Measurements from ENCODE around the gene ABCC3.

Gene ABCC3

GRCh38 chr17:50665838-50666237 lies 31.2 kb downstream of the ABCC3 start:
- Histone ChIP-seq H3K4me1 (ENCODE audit: control insufficient read depth, low read depth, low read length) (peaks cover 10% of the 10 kb centered on the region), H3K36me3 (ENCODE audit: control insufficient read depth, low read depth, low read length) (no peaks in the 10 kb centered on the region), H3K27me3 (ENCODE audit: control insufficient read depth, insufficient read depth, low read length) (no peaks in the 10 kb centered on the region), H3K9me3 (ENCODE audit: control insufficient read depth, low read depth, low read length) (no peaks in the 10 kb centered on the region), H3K4me3 (ENCODE audit: low read length) (no peak overlapping the region), H3K27ac (ENCODE audit: low read length) (no peak overlapping the region), H3K9ac (ENCODE audit: low read length) (no peak overlapping the region)

GRCh38 chr17:50666316-50666715 lies 31.6 kb downstream of the ABCC3 start:
- no peak overlapping the region for H3K27ac ChIP-seq (ENCODE audit: low read length)
- no peak overlapping the region for H3K9ac ChIP-seq (ENCODE audit: low read length)
- peaks cover 10% of the 10 kb centered on the region for H3K4me1 ChIP-seq (ENCODE audit: control insufficient read depth, low read depth, low read length)
- H3K27me3 ChIP-seq (ENCODE audit: control insufficient read depth, insufficient read depth, low read length), result no peaks in the 10 kb centered on the region
- no peaks in the 10 kb centered on the region for H3K9me3 ChIP-seq (ENCODE audit: control insufficient read depth, low read depth, low read length)
- H3K4me3 ChIP-seq (ENCODE audit: low read length), result no peak overlapping the region
- H3K36me3 ChIP-seq (ENCODE audit: control insufficient read depth, low read depth, low read length), result no peaks in the 10 kb centered on the region

GRCh38 chr17:50667259-50668024 lies 32.8 kb downstream of the ABCC3 start:
- no peaks in the 10 kb centered on the region for H3K36me3 ChIP-seq (ENCODE audit: control insufficient read depth, low read depth, low read length)
- no peak overlapping the region for H3K27ac ChIP-seq (ENCODE audit: low read length)
- H3K9me3 ChIP-seq (ENCODE audit: control insufficient read depth, low read depth, low read length), result no peaks in the 10 kb centered on the region
- H3K27me3 ChIP-seq (ENCODE audit: control insufficient read depth, insufficient read depth, low read length), result no peaks in the 10 kb centered on the region
- H3K9ac ChIP-seq (ENCODE audit: low read length), result no peak overlapping the region
- H3K4me1 ChIP-seq (ENCODE audit: control insufficient read depth, low read depth, low read length), result peaks cover 6% of the 10 kb centered on the region
- no peak overlapping the region for H3K4me3 ChIP-seq (ENCODE audit: low read length)

GRCh38 chr17:50668025-50668837 lies 33.5 kb downstream of the ABCC3 start:
- Histone ChIP-seq H3K27ac (ENCODE audit: low read length) (no peak overlapping the region), H3K27me3 (ENCODE audit: control insufficient read depth, insufficient read depth, low read length) (no peaks in the 10 kb centered on the region), H3K36me3 (ENCODE audit: control insufficient read depth, low read depth, low read length) (no peaks in the 10 kb centered on the region), H3K4me1 (ENCODE audit: control insufficient read depth, low read depth, low read length) (peaks cover 6% of the 10 kb centered on the region), H3K4me3 (ENCODE audit: low read length) (no peak overlapping the region), H3K9me3 (ENCODE audit: control insufficient read depth, low read depth, low read length) (no peaks in the 10 kb centered on the region), H3K9ac (ENCODE audit: low read length) (no peak overlapping the region)

- H3K27ac ChIP-seq (ENCODE audit: low read length), result no peak overlapping the region
- no peak overlapping the region for H3K9ac ChIP-seq (ENCODE audit: low read length)
Measured at GRCh38 chr17:50668838-50669581, 34.3 kb downstream of the ABCC3 start.

GRCh38 chr17:50672071-50672470 lies 37.4 kb downstream of the ABCC3 start:
- Histone ChIP-seq H3K9me3 (ENCODE audit: control insufficient read depth, low read depth, low read length) (no peaks in the 10 kb centered on the region), H3K27me3 (ENCODE audit: control insufficient read depth, insufficient read depth, low read length) (no peaks in the 10 kb centered on the region), H3K4me1 (ENCODE audit: control insufficient read depth, low read depth, low read length) (peaks cover 6% of the 10 kb centered on the region), H3K4me3 (ENCODE audit: low read length) (no peak overlapping the region), H3K27ac (ENCODE audit: low read length) (no peak overlapping the region), H3K36me3 (ENCODE audit: control insufficient read depth, low read depth, low read length) (no peaks in the 10 kb centered on the region), H3K9ac (ENCODE audit: low read length) (no peak overlapping the region)

More at GRCh38 chr17:50668838-50669581, 34.3 kb downstream of the ABCC3 start:
- Histone ChIP-seq H3K27me3 (ENCODE audit: control insufficient read depth, insufficient read depth, low read length) (no peaks in the 10 kb centered on the region), H3K4me1 (ENCODE audit: control insufficient read depth, low read depth, low read length) (peaks cover 6% of the 10 kb centered on the region), H3K36me3 (ENCODE audit: control insufficient read depth, low read depth, low read length) (no peaks in the 10 kb centered on the region), H3K9me3 (ENCODE audit: control insufficient read depth, low read depth, low read length) (no peaks in the 10 kb centered on the region), H3K4me3 (ENCODE audit: low read length) (no peak overlapping the region)

GRCh38 chr17:50672831-50673551 lies 38.3 kb downstream of the ABCC3 start:
- Histone ChIP-seq H3K27me3 (ENCODE audit: control insufficient read depth, insufficient read depth, low read length) (no peaks in the 10 kb centered on the region), H3K9me3 (ENCODE audit: control insufficient read depth, low read depth, low read length) (no peaks in the 10 kb centered on the region), H3K36me3 (ENCODE audit: control insufficient read depth, low read depth, low read length) (no peaks in the 10 kb centered on the region), H3K9ac (ENCODE audit: low read length) (no peak overlapping the region), H3K4me1 (ENCODE audit: control insufficient read depth, low read depth, low read length) (peaks cover 6% of the 10 kb centered on the region), H3K4me3 (ENCODE audit: low read length) (no peak overlapping the region), H3K27ac (ENCODE audit: low read length) (no peak overlapping the region)

GRCh38 chr17:50675190-50675589 lies 40.5 kb downstream of the ABCC3 start:
- Histone ChIP-seq H3K27me3 (ENCODE audit: control insufficient read depth, insufficient read depth, low read length) (no peaks in the 10 kb centered on the region), H3K9me3 (ENCODE audit: control insufficient read depth, low read depth, low read length) (no peaks in the 10 kb centered on the region), H3K36me3 (ENCODE audit: control insufficient read depth, low read depth, low read length) (no peaks in the 10 kb centered on the region), H3K4me1 (ENCODE audit: control insufficient read depth, low read depth, low read length) (no peaks in the 10 kb centered on the region), H3K27ac (ENCODE audit: low read length) (no peak overlapping the region), H3K4me3 (ENCODE audit: low read length) (no peak overlapping the region), H3K9ac (ENCODE audit: low read length) (no peak overlapping the region)

- Histone ChIP-seq H3K27ac (ENCODE audit: low read length) (no peak overlapping the region), H3K4me3 (ENCODE audit: low read length) (no peak overlapping the region), H3K36me3 (ENCODE audit: control insufficient read depth, low read depth, low read length) (no peaks in the 10 kb centered on the region), H3K9ac (ENCODE audit: low read length) (no peak overlapping the region), H3K4me1 (ENCODE audit: control insufficient read depth, low read depth, low read length) (no peaks in the 10 kb centered on the region), H3K9me3 (ENCODE audit: control insufficient read depth, low read depth, low read length) (no peaks in the 10 kb centered on the region), H3K27me3 (ENCODE audit: control insufficient read depth, insufficient read depth, low read length) (no peaks in the 10 kb centered on the region)
Measured at GRCh38 chr17:50675627-50676026, 40.9 kb downstream of the ABCC3 start.

GRCh38 chr17:50676065-50676975 lies 41.6 kb downstream of the ABCC3 start:
- Histone ChIP-seq H3K9me3 (ENCODE audit: control insufficient read depth, low read depth, low read length) (no peaks in the 10 kb centered on the region), H3K9ac (ENCODE audit: low read length) (no peak overlapping the region), H3K27ac (ENCODE audit: low read length) (no peak overlapping the region), H3K4me3 (ENCODE audit: low read length) (no peak overlapping the region), H3K36me3 (ENCODE audit: control insufficient read depth, low read depth, low read length) (no peaks in the 10 kb centered on the region), H3K27me3 (ENCODE audit: control insufficient read depth, insufficient read depth, low read length) (no peaks in the 10 kb centered on the region), H3K4me1 (ENCODE audit: control insufficient read depth, low read depth, low read length) (no peaks in the 10 kb centered on the region)
